Daoy (cell line): ENCODE measurements around the gene ZNF846. TPM values are rescaled to one million over a fixed set of nuclear protein-coding genes. Genes with fewer than 3 reads are reported as not detected.
A peak's percentile ranks its signal among the peaks of the same experiment; 100 is the strongest.
"Not testable (repeated sequence)": the region's sequence is repeated elsewhere in the genome, so short reads cannot be mapped to it uniquely, and the experiment has no call there.

ENCODE experiments used
- DNase-seq: peaks from one replicate; pipeline ENCODE4 v3.0.0-alpha.2; 2015; ENCODE audit warnings: low read depth
- total RNA-seq: library from RNA; depleted of rRNA; stranded (reverse); fragments of >200 nt; shearing (Covaris generic); gene quantifications from 2 replicates; pipeline ENCODE4 v1.2.3, GENCODE V29; 2014; rRNA removed

ZNF846 gene
- 1.5 and 2.1 TPM in 2 replicates for total RNA-seq

DNA sequence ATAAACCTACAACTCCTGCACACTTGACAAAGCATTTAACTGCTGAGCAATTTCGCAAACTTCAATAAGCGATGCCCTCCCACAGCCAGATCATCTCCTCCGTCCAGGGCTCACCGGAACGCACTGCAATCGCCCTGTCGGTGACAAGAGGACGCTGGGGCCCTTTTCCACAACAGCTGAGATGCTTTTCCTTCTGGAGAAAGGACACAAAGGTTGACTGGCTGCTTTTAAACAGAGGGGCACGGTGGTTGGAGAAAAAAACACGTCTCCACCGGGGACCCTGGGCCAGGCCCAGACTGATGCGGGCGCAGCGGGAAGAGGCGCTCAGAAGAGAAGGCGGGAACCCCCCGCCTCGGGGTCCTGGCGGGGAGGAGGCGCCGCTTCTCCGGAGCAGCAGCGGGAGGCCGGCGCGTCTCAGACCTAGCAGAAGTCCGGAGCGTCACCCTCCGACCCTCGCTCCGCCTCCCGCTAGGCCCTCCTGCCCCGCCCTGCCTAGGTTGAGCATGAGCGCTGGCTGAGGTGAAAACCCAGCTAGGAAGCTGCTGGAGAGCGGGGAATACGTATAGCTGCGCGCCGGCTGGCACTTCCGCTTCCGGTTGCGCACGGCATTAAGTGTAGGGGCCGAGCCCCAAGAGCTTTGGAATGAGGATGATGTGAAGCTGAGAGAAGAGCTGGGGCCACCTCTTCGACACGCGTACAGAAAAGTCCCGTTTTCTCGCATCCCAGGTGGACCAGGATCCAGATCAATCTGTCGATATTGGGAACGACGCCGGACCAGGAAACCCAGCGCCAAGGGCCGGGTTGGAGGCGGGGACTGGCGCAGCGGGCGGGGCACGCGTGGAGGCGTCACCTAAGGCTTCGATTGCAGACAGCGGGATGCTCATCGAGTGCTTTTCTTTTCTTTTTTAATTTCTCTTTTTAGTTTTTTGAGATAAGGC, at the start of gene ZNF846:
Gene ZNF846 (minus strand): TSS at position 564 of the 938 bp plus-strand sequence. CDS start 3,788 bp downstream, outside the sequence.
- peak; percentile 98 for DNase-seq

DNA sequence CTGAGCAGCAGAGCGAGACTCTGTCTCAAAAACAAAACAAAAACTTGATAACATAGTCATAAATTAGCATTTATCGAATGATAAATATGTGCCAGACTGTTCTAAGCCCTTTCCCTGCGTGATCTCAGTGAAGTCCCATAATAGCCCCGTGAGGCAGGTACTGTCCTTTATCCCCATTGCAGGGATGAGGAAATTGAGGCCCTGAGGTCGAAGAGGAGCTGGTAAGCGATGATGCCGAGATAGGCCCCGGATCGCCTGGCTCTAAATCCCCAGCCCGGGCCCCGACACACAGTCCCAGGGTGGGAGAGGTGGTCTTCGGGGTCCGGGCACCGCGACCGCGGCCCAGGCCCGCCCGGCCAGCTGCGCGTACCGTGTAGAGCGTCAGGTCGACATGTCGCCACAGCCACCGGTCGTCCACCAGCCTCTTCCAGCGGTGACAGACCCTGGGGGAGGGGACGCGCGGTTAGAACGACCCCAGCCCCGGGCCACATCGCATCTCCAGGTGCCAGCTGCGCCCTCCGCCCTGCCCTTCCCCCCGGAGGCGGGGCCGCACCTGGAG, 49.7 kb upstream of the ZNF846 start:
- no peak for DNase-seq

DNA sequence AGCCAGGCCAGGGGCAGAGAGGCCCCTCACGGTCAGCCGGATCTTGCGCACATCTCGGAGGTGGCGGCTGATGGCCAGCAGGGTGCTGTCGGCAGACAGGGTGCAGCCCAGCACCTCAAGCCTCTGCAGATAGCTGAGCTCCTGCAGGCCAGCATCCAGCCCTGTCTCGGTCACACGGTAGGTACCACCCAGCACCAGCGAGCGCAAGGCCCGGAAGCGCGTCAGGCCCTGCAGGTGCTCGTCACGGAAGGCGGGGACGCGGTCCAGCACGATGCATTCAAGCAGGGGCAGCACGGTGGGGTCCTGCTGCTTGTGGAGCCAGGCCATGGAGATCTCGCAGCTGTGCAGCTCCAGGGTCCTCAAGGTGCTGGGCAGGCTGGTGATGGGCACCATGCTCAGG, 42.6 kb upstream of the ZNF846 start:
- DNase-seq, result no peak

DNA sequence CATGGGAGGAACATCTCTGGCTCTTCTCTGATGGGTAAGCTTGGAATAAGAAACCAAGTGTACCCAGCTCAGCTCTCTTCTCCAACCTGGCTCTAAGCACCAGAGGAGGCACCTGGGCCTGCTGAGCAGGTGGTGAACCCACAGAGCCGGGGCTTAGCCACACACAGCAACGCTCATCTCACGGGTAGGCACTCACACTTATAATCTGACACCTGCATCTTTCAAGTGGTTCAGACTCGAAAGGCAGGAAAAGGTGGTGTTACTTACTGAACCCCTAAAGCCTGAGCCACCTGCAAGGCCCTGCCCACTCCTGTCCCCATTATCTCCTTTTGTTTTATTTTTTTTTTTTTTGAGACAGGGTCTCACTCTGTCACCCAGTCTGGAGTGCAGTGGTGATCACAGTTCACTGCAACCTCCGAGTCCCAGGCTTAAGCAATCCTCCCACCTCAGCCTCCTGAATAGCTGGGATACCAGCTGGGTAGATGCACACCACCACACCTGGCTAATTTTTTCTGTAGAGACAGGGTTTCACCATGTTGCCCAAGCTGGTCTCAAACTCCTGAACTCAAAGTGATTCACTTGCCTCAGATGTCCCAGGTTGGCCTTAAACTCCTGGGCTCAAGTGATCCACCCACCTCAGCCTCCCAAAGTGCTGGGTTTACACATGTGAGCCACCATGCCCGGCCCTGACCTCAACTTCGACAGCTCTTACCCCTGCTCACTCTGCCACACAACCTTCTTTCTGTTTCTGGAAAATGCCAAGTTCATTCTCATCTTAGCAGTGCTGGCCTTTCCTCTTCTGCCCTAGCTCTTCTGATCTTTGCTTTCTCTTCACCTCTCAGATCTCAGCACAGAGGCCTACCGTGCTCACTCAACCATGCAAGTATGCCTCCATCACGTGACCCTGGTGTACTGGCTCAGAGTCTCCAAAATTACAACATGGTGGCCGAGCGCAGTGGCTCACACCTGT, 40.6 kb upstream of the ZNF846 start:
- no peak for DNase-seq

DNA sequence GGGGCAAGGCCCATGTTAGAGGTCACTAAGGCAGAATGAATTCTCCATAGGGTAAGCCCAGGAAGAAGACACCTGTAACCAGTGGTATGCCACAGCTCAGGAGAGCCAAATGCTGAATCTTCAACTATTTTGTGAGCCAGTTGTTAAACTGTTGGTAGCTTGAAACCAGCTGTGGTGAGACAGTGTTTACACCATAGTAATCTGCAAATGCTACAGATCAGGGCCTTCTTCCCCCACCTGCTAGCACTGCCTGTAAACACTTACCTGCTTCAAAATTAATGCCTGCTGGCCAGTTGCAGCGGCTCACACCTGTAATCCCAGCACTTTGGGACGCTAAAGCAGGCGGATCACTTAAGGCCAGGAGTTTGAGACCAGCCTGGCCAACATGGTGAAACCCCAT, 38.3 kb upstream of the ZNF846 start:
- no peak for DNase-seq

DNA sequence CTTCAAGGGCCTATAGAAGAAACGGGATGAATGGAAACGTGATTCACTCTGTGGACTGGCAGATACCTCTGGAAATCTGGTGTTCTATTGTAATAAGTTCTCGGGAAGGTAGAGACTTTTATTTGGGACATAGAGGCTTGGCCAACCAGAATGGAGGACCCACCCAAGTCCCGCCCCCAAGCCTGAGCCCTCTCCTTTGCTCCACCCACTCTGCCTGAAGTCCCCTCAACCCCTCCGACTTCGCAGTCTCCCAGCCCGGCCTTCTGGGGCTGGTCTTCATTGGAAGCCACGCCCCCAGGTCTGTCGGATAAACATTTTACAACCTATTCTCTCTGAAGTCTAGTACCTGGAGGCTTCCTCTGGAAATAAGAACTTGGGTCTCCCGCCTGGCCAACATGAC, 33.4 kb upstream of the ZNF846 start:
- DNase-seq, result no peak

DNA sequence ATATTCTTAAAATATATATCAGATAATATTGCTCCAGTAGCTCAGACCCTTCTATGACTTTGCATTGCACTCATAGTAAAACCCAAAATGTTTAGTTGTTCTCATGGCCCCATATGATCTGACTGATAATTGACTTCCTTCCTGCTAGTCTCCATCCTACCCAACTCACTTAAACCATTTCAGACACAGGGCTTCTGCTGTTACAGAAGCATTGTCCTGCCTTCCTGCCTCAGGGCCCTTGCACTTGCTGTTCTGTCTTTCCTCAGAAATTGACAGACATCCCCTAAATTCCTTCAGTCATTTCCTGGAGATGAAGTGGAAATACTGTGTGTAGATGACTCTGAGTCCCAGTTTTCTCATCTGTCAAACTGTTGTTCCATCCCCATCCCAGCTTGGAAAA, 30.6 kb upstream of the ZNF846 start:
- DNase-seq, result no peak

DNA sequence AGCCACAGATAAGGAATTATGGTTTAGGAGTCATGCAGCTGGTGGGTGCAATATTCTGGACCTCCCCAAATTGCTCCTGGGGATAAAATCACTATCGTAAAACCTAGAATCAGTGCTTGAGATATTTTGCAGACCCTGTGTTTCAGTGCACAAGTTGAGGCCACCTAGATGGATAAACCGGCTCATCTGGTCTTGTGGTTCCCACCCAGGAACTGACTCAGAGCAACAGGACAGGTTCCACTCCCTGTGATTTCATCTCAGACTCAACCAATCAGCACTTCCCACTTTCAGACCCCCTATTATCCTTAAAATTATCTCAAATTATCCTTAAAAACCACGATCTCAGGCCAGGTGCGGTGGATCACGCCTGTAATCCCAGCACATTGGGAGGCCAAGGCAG, 29.3 kb upstream of the ZNF846 start:
- DNase-seq, result no peak

DNA sequence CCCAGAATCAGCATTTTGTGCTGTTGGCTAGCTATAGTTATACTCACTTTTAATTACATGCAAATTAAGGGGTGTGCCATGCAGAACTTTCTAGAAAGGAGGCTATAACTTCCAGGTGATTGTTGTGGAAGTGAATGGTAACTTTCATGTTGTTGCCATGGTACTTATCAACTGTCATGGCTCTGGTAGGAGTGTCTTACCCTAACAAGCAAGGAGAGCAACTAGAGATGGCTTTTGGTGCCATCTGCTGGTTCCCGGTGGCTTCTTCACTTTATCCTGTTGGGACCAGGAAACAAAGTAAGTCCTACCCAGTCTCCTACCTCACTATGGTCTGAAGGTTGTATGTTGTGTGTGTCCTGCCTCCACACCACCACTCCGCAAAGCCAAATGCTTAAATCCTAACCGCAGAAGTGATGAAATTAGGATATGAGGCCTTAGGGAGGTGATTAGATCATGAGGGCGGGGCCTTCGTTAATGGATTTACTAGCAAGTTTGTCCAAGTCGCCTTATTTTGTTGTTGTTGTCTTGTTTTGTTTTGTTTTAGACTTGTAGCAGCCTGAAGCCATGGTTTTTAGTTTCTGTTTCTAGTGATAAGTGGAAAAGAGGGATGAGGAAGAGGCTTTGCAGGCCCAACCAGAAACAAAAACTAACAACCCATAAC, 27.7 kb upstream of the ZNF846 start:
- peak; percentile 83 for DNase-seq

DNA sequence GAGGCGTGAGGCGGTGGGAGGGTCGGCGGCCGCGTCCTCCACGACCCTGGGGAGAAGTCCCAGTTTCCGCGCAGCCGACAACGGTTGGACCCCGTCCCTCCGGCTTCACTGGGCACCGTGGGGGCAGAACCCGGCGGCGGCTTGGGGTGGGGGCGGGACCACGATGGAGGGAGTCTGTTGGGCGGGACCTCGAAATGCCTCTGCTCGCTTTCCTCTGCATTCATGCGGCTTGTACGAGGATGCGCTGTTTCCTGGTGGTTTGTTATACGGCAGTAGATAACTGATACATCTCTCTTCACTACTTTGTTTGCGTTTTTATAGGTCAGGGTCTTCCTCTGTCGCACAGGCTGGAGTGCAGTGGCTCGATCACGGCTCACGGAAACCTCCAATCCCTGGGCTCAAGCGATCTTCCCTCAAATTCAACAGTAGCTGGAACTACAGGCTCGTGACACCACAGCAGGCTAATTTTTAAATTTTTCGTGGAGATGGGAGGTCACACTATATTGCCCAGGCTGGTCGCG, 24.6 kb upstream of the ZNF846 start:
- no peak for DNase-seq

DNA sequence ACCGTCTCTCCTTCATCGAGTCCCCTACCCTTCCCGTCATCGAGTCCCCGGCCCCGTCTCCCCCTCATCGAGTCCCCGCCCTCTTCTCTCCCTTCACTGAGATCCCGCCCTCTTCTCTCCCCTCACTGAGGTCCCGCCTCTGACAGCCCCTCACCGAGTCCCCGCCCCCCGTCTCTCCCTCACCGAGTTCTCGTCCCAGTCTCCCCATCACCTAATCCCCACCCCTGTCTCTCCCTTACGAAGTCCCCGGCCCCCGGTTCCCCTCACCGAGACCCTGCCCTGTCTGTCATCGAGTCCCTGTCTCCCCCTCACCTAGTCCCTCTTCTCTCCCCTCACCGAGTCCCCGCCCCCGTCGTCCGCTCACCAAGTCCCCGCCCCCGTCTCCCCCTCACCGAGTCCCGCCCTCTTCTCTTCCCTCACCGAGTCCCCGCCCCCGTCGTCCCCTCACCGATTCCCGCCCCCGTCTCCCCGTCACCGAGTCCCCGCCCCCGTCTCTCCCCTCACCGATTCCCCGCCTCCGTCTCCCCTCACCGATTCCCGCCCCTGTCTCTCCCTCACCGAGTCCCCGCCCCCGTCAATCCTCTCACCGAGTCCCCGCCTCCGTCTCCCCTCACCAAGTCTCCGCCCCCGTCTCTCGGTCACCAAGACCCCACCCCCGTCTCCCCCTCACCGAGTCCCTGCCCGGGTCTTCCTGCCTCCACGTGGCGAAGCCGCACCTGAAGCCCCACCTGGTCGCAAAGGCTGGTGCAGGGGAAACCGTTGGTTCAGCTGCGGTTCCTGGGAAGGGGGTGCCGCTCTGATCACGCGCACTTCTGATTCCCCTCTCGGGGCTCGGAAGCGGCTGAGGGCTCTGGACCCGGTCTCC, 23.9 kb upstream of the ZNF846 start:
- DNase-seq, result peak; percentile 76

DNA sequence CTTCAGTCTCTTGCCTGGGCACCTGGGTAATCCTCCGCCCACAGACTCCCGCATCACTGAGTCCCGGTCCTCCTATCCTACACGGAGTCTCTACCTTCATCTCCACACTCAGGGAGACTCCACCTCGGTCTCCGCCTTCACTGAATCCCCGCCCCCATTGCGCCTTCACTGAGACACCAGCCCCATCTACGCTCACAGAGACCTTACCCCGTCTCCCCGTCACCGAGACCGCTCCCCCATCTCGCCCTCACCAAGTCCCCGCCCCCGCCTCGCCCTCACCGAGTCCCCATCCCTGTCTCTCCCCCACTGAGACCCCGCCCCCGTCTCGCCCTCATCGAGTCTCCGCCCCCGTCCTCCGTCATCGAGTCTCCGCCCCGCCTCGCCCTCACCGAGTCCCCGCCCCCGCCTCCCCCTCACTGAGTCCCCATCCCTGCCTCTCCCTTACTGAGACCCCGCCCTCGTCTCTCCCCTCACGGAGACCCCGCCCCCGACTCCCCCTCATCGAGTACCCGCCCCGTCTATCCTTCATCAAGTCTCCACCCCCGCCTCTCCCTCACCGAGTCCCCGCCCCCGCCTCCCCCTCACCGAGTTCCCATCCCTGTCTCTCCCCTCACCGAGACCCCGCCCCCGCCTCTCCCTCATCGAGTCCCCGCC, 23.1 kb upstream of the ZNF846 start:
- peak; percentile 91 for DNase-seq

DNA sequence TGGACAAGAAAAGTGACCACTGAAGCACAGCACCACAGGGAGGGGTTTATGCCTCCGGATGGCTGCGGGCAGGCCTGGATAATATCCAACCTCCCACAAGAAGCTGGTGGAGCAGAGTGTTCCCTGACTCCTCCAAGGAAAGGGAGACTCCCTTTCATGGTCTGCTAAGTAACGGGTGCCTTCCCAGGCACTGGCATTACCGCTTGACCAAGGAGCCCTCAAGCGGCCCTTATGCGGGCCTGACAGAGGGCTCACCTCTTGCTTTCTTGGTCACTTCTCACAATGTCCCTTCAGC, 22.5 kb upstream of the ZNF846 start:
- DNase-seq, result not testable (repeated sequence)

DNA sequence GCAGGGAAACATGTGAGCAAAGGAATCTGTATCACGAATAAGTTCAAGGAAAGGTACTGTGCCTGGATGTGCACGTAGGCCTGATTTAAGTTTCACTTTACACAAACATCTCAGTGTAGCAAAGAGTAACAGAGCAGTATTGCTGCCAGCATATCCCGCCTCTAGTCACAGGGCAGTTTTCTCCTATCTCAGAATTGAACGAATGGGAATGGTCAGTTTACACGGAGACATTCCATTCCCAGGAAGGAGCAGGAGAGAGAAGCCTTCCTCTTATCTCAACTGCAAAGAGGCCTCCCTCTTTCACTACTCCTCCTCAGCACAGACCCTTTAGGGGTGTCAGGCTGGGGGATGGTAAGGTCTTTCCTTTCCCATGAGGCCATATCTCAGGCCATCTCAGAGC, 21.0 kb upstream of the ZNF846 start:
- not testable (repeated sequence) for DNase-seq

DNA sequence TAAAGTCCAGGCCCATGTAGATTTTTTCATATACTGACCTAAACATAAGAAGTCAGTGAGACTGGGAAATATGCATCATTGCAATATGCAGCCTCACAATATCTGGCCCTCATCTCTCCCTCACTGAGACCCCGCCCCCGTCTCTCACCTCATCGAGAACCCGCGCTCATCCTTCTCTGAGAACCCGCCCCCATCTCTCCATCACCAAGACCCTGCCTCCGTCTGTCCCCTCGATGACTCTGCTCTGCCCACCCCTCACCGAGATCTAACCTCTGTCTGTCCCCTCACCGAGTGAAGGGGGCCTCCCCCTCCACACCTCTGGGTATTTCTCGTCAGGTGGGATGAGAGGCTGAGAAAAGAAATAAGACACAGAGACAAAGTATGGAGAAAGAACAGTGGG, 20.5 kb upstream of the ZNF846 start:
- DNase-seq, result no peak

DNA sequence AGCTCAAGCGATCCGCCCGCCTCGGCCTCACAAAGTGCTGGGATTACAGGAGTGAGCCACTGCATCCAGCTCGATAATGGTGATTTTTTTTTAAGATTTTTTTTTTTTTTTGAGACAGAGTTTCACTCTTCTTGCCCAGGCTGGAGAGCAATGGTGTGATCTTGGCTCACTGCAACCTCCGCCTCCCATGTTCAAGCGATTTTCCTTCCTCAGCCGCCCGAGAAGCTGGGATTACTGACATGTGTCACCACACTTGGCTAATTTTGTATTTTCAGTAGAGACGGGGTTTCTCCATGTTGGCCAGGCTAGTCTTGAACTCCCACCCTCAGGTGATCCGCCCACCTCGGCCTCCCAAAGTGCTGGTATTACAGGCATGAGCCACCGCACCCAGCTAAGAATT, 20.1 kb upstream of the ZNF846 start:
- not testable (repeated sequence) for DNase-seq

DNA sequence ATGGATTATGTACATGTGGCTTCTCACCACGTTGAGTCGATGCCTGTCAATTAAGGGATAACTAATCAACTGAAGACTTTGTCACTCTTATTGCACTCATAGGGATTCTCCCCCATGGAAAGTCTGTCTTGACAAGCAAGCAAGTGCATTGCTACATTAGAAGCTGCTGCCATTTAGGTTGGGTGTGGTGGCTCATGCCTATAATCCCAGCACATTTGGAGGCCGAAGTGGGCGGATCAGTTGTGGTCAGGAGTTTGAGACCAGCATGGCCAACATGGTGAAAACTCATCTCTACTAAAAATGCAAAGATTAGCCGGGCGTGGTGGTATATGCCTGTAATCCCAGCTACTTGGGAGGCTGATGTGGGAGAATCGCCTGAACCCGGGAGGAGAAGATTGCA, 18.3 kb upstream of the ZNF846 start:
- DNase-seq, result no peak

DNA sequence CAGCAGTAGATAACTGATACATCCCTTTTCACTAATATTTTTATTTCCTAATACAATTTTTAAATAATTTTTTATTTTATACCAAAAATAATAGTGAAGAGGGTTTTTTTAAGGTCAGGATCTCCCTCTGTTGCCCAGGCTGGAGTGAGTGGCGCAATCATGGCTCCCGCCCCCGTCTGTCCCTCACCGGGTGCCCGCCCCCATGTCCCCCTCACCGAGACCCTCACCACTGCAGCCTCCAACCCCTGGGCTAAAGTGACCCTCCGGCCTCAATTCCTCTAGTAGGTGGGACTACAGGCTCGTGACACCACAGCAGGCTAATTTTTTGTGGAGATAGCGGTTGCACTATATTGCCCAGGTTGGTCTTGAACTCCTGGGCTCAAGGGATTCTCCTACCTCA, 17.8 kb upstream of the ZNF846 start:
- DNase-seq, result no peak

DNA sequence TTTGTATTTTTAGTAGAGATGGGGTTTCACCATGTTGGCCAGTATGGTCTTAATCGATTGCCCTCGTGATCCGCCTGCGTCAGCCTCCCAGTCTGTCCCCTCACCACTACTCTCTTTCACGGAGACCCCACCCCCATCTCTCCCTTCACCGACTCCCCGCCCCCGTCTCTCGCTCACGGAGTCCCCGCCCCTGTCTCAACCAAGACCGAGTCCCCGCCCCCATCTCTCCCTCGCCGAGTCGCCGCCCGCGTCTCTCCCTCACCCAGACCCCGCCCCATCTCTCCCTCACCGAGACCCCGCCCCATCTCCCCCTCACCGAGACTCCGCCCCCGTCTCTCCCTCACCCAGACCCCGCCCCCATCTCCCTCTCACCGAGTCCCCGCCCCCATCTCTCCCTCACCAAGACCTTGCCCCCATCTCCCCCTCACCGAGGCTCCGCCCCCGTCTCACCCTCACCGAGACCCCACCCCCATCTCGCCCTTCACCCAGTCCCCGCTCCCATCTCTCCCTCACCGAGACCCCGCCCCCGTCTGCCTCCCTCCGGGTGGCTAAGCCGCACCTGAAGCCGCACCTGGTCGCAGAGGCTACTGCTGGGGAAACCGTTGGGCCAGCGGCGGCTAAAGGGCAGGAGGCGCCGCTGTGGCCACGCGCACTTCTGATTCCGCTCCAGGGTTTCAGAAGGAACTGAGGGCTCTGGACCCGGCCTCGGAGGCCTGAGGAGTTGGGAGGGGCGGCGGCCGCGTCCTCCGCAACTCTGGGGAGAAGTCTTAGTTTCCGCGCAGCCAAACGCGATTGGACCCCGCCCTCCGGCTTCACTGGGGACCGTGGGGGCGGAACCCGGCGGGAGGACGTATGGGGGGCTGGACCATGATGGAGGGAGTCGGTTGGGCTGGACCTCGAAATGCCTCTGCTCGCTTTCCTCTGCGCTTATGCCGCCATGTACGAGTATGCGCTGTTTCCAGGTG, 17.1 kb upstream of the ZNF846 start:
- DNase-seq, result peak; percentile 93
